Sciatic nerve (tissue), 2 donors: ENCODE measurements around the gene NT5DC4. TPM values are rescaled to one million over a fixed set of nuclear protein-coding genes. Genes with fewer than 3 reads are reported as not detected.

ENCODE experiments used
- ATAC-seq: fragments of 200-7000 bp; cut with Tn5 transposase; one replicate; pipeline ENCODE4 v1.9.1; 2020; ENCODE audit warnings: mild to moderate bottlenecking, moderate library complexity
- DNase-seq: peaks from one replicate; pipeline ENCODE4 v3.0.0-alpha.2; 2020; ENCODE audit warnings: low spot score
- intact Hi-C: fragments of 100-400 bp; cut with DNase I; formaldehyde crosslinking; loops from one replicate; pipeline ENCODE4 v1.14.2; 2022
- total RNA-seq: library from RNA; stranded (reverse); fragmentation: NEBNext Ultra II Directional; extraction: Animal tissue kit (Norgen Biotek cat#: 25700); gene quantifications from one replicate; pipeline ENCODE4 v1.2.1, GENCODE V29; 2021
- donor health status: DM: no; HTN: no; CAD: no.
- donor health status: DM: no; HTN: no; CAD: no.

NT5DC4 gene
- total RNA-seq, 1 donor from 2014 or later, result not detected

- DNase-seq (no peak), ATAC-seq (no peak)
- intact Hi-C loops, result no loop called here
These were observed 13.1 kb downstream of the NT5DC4 start for GRCh38 chr2:112733871-112734270.

GRCh38 chr2:112737542-112738232, 16.9 kb downstream of the NT5DC4 start:
- DNase-seq, result no peak
- no peak for ATAC-seq
- intact Hi-C loops, result no loop called here

- no peak for DNase-seq
- no peak for ATAC-seq
- intact Hi-C loops, result no loop called here
These were observed 19.7 kb downstream of the NT5DC4 start for GRCh38 chr2:112740527-112740926.

- peak; percentile 83 for DNase-seq
- peak; percentile 57 for ATAC-seq
- intact Hi-C loops, result loop anchor here (10.0 kb wide), 1 partner anchor 195 kb away; no protein-coding TSS in a partner anchor
These were observed 29.1 kb downstream of the NT5DC4 start for GRCh38 chr2:112749755-112750559.

- DNase-seq, result no peak
- intact Hi-C loops, result loop anchor here (10.0 kb wide), 1 partner anchor 194 kb away; no protein-coding TSS in a partner anchor
- ATAC-seq, result no peak
These were observed 29.7 kb downstream of the NT5DC4 start for GRCh38 chr2:112750560-112750843.

- intact Hi-C loops, result loop anchor here (10.0 kb wide), 1 partner anchor 193 kb away; no protein-coding TSS in a partner anchor
- DNase-seq (no peak), ATAC-seq (no peak)
These were observed 30.8 kb downstream of the NT5DC4 start for GRCh38 chr2:112751451-112752197.

GRCh38 chr2:112752667-112753066, 31.8 kb downstream of the NT5DC4 start:
- DNase-seq, result no peak
- no peak for ATAC-seq
- intact Hi-C loops, result loop anchor here (10.0 kb wide), 1 partner anchor 192 kb away; no protein-coding TSS in a partner anchor

GRCh38 chr2:112754564-112754963, 33.7 kb downstream of the NT5DC4 start:
- intact Hi-C loops, result loop anchor here (10.0 kb wide), 1 partner anchor 190 kb away; no protein-coding TSS in a partner anchor
- no peak for ATAC-seq
- no peak for DNase-seq

- DNase-seq (no peak), ATAC-seq (no peak)
- intact Hi-C loops, result loop anchor here (10.0 kb wide), 1 partner anchor 189 kb away; no protein-coding TSS in a partner anchor
These were observed 34.6 kb downstream of the NT5DC4 start for GRCh38 chr2:112755444-112755843.

GRCh38 chr2:112756207-112756606, 35.4 kb downstream of the NT5DC4 start:
- no peak for DNase-seq
- intact Hi-C loops, result loop anchor here (10.0 kb wide), 1 partner anchor 189 kb away; no protein-coding TSS in a partner anchor
- no peak for ATAC-seq

- no peak for ATAC-seq
- intact Hi-C loops, result loop anchor here (10.0 kb wide), 1 partner anchor 188 kb away; no protein-coding TSS in a partner anchor
- DNase-seq, result no peak
These were observed 36.4 kb downstream of the NT5DC4 start for GRCh38 chr2:112757265-112757664.

GRCh38 chr2:112758711-112759110, 37.9 kb downstream of the NT5DC4 start:
- no peak for ATAC-seq
- no peak for DNase-seq
- intact Hi-C loops, result loop anchor here (10.0 kb wide), 1 partner anchor 186 kb away; no protein-coding TSS in a partner anchor

GRCh38 chr2:112760149-112760548, 39.3 kb downstream of the NT5DC4 start:
- DNase-seq (no peak), ATAC-seq (no peak)
- intact Hi-C loops, result no loop called here

- ATAC-seq, result no peak
- DNase-seq, result no peak
- intact Hi-C loops, result no loop called here
These were observed 41.5 kb downstream of the NT5DC4 start for GRCh38 chr2:112762276-112762675.

GRCh38 chr2:112764071-112765044, 43.5 kb downstream of the NT5DC4 start, which contains the start of gene CKAP2L:
CKAP2L (minus strand) TSS chr2:112764609; CDS start chr2:112764598, 11 bp downstream.
- peak; percentile 100 for ATAC-seq
- intact Hi-C loops, result no loop called here

GRCh38 chr2:112765251-112765650, 44.4 kb downstream of the NT5DC4 start:
- ATAC-seq, result no peak

More at GRCh38 chr2:112764071-112765044, 43.5 kb downstream of the NT5DC4 start, which contains the start of gene CKAP2L:
- peak; percentile 97 for DNase-seq

GRCh38 chr2:112767693-112768330, 47.0 kb downstream of the NT5DC4 start:
- no peak for ATAC-seq
- intact Hi-C loops, result no loop called here

More at GRCh38 chr2:112765251-112765650, 44.4 kb downstream of the NT5DC4 start:
- no peak for DNase-seq
- intact Hi-C loops, result no loop called here

More at GRCh38 chr2:112767693-112768330, 47.0 kb downstream of the NT5DC4 start:
- DNase-seq, result no peak
